ENCODE results near the gene AKR7A3. TPM values are rescaled to one million over a fixed set of nuclear protein-coding genes. Genes with fewer than 3 reads are reported as not detected.

Gene AKR7A3
- total RNA-seq, 1 experiment from 2014 or later: 0.92 TPM

DNA sequence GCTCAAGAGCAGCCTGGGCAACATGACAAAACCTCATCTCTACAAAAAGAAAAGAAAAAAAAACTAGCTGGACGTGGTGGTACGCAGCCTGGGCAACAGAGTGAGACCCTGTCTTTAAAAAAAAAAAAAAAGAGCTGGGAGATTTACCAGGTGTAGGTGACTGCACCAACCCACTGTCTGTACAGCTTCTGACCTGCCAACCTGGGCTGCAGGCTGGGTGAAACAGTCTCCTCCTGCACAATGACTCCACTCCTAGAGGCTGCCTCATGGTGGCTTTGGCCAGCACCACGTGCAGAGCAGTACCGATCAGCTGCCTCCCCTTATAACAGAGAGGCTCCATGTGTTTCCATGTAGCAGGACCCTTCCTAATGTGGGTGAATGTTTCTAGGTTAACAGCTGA, 33.3 kb downstream of the AKR7A3 start:
- no peak for DNase-seq (ENCODE audit: low read depth)

DNA sequence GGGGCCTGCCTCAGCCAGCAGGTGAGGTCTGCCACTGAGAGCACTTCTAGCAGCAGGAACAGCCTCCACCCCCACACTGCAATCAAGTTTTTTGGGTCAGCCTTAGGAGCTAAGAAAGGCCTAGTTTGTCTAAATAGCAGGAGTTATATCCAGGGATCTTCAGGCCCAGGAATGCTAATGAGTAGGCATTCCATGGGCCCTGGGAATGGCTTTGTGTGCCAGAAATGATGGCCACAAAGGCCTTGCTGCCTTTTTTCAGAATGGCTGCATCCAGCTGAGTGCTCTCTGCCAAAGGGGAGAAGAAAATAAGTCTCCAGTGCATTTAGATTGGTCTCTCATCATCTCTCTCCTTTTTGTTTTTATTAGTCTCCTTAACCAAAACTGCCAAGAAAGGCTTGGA, 34.2 kb downstream of the AKR7A3 start:
- DNase-seq (ENCODE audit: low read depth): no peak

DNA sequence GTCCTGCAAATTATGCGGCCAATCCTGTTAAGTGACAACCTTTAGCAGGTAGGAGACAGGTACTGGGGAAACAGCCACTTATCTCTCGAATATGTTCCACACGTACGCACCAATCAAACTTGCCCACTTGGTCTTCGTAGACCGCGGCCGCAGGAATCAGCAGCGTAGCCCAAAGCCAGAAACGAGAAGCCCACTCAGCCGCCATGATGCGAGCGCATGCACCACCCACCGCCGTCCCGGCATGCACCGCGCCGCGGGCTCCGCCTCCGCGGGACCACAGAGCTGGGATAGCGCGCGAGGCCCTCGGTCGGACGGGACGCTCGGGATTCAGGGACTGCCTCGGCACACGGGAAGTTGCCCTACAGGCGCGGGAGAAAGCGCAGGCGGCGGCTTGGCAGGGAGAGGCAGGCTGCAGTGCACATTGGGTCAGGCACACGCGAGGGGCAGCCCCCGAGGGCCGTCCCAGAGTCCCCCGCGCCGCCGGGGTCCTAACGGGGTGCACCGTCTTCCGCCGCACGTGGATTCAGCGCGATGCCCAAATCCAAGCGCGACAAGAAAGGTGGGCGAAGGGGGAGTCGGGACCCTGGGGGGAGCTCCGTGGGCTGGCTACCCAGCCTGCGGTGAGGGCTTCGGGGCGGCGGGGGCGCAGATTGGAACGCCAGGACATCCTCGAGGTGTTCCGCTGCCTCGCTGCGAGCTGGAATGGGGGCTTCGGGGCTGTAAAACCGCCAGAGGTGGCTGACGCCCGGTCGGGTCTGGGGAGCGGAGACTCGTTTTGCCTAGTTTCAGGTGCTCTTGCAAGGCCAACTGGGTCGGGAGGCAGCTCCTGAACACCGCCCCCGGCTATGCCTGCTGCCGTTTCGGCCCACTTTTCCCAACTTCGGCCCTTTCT, 37.0 kb downstream of the AKR7A3 start, which contains the start of the genes EMC1 and MRTO4:
Gene EMC1 (minus strand): TSS at position 220 of the 892 bp plus-strand sequence. CDS start 15 bp downstream, at position 205.
Gene MRTO4 (plus strand): TSS at position 501 of the 892 bp plus-strand sequence. CDS start 31 bp downstream, at position 532.
- DNase-seq (ENCODE audit: low read depth): peak; percentile 80

DNA sequence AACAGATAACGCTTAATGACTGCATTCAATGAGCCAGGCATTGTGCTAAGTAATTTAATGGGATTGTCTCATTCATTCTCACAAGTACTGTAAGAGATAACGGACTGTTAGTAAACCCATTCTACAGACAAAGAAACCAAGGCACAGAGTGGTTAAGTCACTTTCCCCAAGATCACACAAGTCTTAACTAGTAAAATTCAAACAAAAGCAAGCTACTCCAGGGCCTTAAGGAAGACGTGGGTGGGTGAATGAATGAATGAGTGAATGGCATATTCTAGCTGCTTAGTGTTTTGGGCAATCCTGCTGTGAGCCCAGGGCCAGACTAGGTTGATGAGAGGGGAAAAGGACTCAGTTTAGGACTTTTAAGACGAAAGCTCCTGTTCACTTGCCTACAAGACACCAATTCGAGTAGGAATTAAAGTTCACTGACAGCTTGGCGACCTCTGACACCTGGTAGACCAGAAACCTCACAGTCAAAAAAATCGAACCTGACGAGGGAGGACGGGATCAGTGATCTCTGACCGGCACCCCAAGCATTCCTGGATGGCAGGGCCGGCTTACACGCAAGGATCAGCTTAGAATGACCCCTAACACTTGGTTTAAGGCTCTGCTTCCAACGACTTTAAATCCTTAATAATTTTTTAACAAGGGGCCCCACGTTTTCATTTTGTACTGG, 37.8 kb downstream of the AKR7A3 start:
- peak; percentile 4 for DNase-seq (ENCODE audit: low read depth)

DNA sequence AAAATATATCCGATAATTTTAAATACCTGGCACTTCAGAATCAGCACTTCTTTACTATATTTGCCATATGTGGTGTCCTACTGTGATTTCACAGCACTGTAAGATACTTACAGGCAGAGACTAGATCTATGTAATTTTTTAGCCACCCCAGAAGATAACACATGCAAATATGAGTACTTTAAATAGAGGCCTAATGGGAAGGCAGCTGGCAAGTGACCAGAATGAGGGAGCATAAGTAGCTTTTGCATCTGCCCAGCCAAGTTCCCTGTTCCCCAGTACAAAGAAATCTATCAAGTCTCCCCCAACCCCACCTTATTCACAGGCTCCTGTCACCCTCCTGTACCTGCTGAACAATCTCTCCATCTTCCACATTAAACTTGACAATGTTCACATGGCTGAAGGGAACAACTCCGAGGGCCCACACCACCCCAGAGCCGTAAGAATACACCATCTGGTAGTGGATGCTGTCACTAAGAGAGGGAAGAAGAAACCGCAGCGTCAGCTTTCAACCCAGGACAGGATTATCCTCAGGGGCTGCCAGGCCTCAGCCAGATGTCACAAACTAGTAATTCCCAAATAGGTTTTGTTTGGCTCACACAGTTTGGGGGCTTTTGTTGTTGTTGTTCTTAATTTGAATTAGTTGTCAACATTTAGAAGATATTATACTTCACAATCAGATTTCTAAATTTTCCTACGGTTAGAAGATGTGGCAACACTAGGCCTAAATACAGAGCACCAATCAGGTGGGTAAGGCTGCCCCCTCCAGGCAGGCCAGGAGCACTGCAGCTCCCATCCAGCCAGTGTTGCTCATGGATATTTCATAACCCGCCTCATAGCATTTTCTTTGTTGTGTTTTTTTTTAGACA, 47.7 kb downstream of the AKR7A3 start:
- DNase-seq (ENCODE audit: low read depth): peak; percentile 65

DNA sequence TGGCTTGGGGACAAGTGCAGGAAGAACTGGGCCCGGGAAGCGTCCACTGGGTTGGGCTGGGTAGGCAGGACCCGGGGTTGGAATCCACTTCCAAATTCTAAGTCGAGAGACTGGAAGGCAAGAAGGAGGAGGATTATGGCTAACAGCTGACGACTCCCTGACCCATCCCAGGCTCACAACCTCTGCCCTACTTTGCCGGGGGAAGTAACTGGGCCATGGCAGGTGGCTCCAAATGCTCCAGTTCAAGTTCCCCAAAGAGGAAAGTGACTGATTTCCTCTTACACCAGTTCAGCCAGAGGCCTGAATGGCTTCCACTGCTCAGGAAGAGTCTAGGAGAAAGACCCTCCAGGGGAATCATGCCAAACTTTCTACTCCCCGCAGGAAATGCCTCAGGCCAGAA, 48.7 kb downstream of the AKR7A3 start:
- no peak for DNase-seq (ENCODE audit: low read depth)

DNA sequence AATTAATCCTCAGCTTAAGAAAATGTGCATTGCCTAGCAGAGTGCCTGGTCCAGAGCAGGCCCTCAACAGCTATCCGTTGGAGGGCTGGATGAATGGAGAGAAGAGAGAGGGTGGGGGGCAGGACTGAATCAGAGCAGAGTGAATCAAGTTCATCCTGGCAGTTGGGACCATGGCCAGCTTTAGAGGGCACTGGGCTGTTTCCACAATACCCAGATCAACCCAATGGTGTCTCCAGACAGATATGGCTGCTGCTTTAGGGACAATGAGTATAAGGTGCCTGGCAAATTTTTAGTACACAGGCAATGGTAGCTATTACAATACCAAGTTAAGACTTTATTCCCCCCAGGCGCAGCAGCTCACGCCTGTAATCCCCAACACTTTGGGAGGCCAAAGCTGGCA, 54.3 kb downstream of the AKR7A3 start:
- no peak for DNase-seq (ENCODE audit: low read depth)

Other genes with a start within 250 kb of the AKR7A3 start
- 53.8 and 59.2 TPM in 2 replicates for gene UBR4, start 78.5 kb downstream of the AKR7A3 start, total RNA-seq (2014; rRNA removed)
- 61.5 and 66.4 TPM in 2 replicates for gene EMC1, start 37.2 kb downstream of the AKR7A3 start, total RNA-seq (2014; rRNA removed)
- gene MRTO4, start 37.0 kb downstream of the AKR7A3 start, total RNA-seq (2014; rRNA removed): 59.6 and 61.5 TPM in 2 replicates
- gene AKR7A2, start 23.4 kb upstream of the AKR7A3 start, total RNA-seq (2014; rRNA removed): 193 and 253 TPM in 2 replicates
- 32.8 and 34.4 TPM in 2 replicates for gene SLC66A1, start 23.6 kb upstream of the AKR7A3 start, total RNA-seq (2014; rRNA removed)
- gene CAPZB, start 196.8 kb upstream of the AKR7A3 start, total RNA-seq (2014; rRNA removed): 97.1 and 134 TPM in 2 replicates